ENCODE measurements around the gene HOXD4.

The HOXD4 gene

DNA sequence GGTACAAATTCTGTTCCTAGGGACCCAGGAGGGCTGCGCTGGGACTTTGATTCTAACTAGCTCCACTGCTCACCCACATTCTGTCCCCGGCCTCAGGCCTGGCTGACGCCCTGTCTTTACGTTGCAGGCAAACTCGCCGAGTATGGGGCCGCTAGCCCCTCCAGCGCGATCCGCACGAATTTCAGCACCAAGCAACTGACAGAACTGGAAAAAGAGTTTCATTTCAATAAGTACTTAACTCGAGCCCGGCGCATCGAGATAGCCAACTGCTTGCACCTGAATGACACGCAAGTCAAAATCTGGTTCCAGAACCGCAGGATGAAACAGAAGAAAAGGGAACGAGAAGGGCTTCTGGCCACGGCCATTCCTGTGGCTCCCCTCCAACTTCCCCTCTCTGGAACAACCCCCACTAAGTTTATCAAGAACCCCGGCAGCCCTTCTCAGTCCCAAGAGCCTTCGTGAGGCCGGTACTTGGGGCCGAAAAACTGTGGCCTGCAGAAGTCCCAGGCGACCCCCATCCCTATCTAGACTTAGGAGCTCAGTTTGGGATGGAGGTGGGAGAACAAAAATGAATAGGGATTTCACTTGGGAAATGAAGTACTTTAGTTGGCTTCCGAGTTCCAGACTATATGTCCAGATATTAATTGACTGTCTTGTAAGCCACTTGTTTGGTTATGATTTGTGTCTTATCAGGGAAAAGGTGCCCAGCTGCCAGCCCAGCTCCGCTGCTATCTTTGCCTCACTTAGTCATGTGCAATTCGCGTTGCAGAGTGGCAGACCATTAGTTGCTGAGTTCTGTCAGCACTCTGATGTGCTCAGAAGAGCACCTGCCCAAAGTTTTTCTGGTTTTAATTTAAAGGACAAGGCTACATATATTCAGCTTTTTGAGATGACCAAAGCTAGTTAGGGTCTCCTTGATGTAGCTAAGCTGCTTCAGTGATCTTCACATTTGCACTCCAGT lies 38.6 kb downstream of the HOXD4 start:
- Mint-ChIP-seq H3K27ac (no peak overlapping the region), H3K4me3 (peak overlapping the region; percentile 55), H3K4me1 (peaks cover 17% of the 10 kb centered on the region), H3K36me3 (peaks cover 4% of the 10 kb centered on the region), H3K9me3 (peaks cover 6% of the 10 kb centered on the region), H3K27me3 (peaks cover 59% of the 10 kb centered on the region)

DNA sequence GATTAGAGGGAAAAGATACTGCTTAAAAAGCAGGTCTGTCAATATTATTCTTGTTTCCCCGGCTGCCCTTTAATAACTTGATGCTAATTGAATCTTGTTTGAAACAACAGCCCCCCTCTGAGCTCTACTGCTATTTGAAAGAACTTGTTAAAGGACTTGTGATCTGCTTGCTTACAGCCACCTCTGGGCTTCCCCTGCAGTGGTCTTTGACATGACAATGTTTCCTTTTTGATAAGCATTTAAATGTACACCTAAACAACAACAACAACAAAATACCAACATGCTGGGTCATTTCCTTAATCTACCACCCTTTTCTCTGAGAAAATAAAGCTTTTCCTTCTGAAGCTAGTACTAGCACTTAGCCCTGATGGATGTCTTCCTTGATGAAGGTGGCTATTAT lies 41.0 kb downstream of the HOXD4 start:
- peaks cover 55% of the 10 kb centered on the region for H3K27me3 Mint-ChIP-seq
- no peak overlapping the region for H3K27ac Mint-ChIP-seq
- H3K9me3 Mint-ChIP-seq, result no peaks in the 10 kb centered on the region
- peaks cover 2% of the 10 kb centered on the region for H3K36me3 Mint-ChIP-seq
- H3K4me3 Mint-ChIP-seq, result no peak overlapping the region
- H3K4me1 Mint-ChIP-seq, result peaks cover 14% of the 10 kb centered on the region

GRCh38 chr2:176193048-176193447 lies 41.7 kb downstream of the HOXD4 start:
- no peak overlapping the region for H3K4me3 Mint-ChIP-seq
- no peak overlapping the region for H3K27ac Mint-ChIP-seq
- peaks cover 54% of the 10 kb centered on the region for H3K27me3 Mint-ChIP-seq
- H3K9me3 Mint-ChIP-seq, result no peaks in the 10 kb centered on the region
- peaks cover 7% of the 10 kb centered on the region for H3K4me1 Mint-ChIP-seq
- no peaks in the 10 kb centered on the region for H3K36me3 Mint-ChIP-seq

- Mint-ChIP-seq H3K27ac (no peak overlapping the region), H3K4me3 (no peak overlapping the region), H3K4me1 (no peaks in the 10 kb centered on the region), H3K9me3 (peaks cover 5% of the 10 kb centered on the region), H3K27me3 (peaks cover 35% of the 10 kb centered on the region), H3K36me3 (peaks cover 1% of the 10 kb centered on the region)
Measured at GRCh38 chr2:176199902-176200301, 48.6 kb downstream of the HOXD4 start.

DNA sequence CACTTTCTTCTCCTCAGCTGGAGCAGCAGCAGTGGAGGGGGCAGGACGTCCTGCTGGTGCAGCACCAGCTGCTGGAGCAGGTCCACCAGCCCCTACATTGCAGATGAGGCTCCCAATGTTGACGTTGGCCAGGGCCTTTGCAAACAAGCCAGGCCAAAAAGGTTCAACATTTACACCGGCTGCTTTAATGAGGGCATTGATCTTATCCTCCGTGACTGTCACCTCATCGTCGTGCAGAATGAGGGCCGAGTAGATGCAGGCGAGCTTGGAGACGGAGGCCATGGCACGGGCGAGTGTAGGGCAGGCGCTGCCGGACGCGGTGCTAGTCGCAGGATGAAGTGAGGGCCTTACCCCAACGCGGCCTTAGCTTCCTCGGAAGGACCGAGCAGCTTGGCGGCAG lies 49.6 kb downstream of the HOXD4 start:
- Mint-ChIP-seq H3K27me3 (peaks cover 31% of the 10 kb centered on the region), H3K9me3 (peaks cover 5% of the 10 kb centered on the region), H3K4me1 (no peaks in the 10 kb centered on the region), H3K4me3 (no peak overlapping the region), H3K36me3 (peaks cover 1% of the 10 kb centered on the region), H3K27ac (no peak overlapping the region)

DNA sequence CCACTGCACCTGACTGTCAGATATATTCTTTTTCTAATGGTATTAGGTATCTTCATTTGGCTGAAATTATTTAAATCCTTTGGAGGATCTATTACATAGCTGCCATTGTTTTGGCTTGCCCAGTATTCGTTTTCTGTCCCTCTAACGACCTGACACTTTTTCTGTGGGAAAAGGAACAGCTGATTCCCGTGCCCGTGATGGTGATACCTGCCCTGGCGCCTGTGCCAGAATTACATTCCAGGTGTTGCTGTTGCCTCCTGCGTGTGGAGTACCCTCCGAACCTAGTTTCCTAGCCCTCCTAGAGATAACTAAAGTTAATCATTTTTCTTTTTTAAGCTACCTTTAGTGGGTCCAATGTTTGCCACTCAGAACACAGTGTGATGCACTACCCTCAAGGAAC lies 51.1 kb downstream of the HOXD4 start:
- no peak overlapping the region for H3K4me3 Mint-ChIP-seq
- no peak overlapping the region for H3K27ac Mint-ChIP-seq
- peaks cover 5% of the 10 kb centered on the region for H3K9me3 Mint-ChIP-seq
- peaks cover 26% of the 10 kb centered on the region for H3K27me3 Mint-ChIP-seq
- H3K36me3 Mint-ChIP-seq, result peaks cover 1% of the 10 kb centered on the region
- H3K4me1 Mint-ChIP-seq, result no peaks in the 10 kb centered on the region
